Glutamatergic neuron (in vitro differentiated cells): ENCODE results near the gene PLAC1. TPM values are rescaled to one million over a fixed set of nuclear protein-coding genes. Genes with fewer than 3 reads are reported as not detected.

Experiments used
- DNase-seq: peaks from one replicate; pipeline ENCODE4 v3.0.0; 2022
- H3K27ac Mint-ChIP-seq: one replicate; pipeline ENCODE4 v1.8.0; 2020; ENCODE audit warnings: mild to moderate bottlenecking, mixed read lengths, inconsistent platforms; ENCODE audit not compliant: unreplicated experiment
- H3K27me3 Mint-ChIP-seq: one replicate; pipeline ENCODE4 v1.8.0; 2020; ENCODE audit warnings: mild to moderate bottlenecking, moderate library complexity, mixed read lengths, inconsistent platforms; ENCODE audit not compliant: unreplicated experiment
- H3K36me3 Mint-ChIP-seq: one replicate; pipeline ENCODE4 v1.8.0; 2020; ENCODE audit warnings: mild to moderate bottlenecking, mixed read lengths, inconsistent platforms; ENCODE audit not compliant: unreplicated experiment
- H3K4me1 Mint-ChIP-seq: one replicate; pipeline ENCODE4 v1.8.0; 2020; ENCODE audit warnings: mild to moderate bottlenecking, low read depth, mixed read lengths, inconsistent platforms; ENCODE audit not compliant: unreplicated experiment
- H3K4me3 Mint-ChIP-seq: one replicate; pipeline ENCODE4 v1.8.0; 2020; ENCODE audit warnings: mild to moderate bottlenecking, mixed read lengths, inconsistent platforms; ENCODE audit not compliant: unreplicated experiment
- H3K9me3 Mint-ChIP-seq: one replicate; pipeline ENCODE4 v1.8.0; 2020; ENCODE audit warnings: mild to moderate bottlenecking, moderate library complexity, mixed read lengths, inconsistent platforms; ENCODE audit not compliant: unreplicated experiment
- CTCF ChIP-seq: fragments of 200-600 bp; sonication (generic); IDR thresholded peaks from one replicate; pipeline ENCODE4 v1.5.0; 2021; ENCODE audit not compliant: partially characterized antibody, unreplicated experiment
- total RNA-seq: library from RNA; stranded (reverse); fragmentation: NEBNext Ultra II Directional; extraction: Animal tissue kit (Norgen Biotek cat#: 25700); gene quantifications from one replicate; pipeline ENCODE4 v1.2.1, GENCODE V29; 2021; ENCODE audit not compliant: unreplicated experiment

PLAC1 gene
- total RNA-seq, 1 donor from 2014 or later, result not detected

DNA sequence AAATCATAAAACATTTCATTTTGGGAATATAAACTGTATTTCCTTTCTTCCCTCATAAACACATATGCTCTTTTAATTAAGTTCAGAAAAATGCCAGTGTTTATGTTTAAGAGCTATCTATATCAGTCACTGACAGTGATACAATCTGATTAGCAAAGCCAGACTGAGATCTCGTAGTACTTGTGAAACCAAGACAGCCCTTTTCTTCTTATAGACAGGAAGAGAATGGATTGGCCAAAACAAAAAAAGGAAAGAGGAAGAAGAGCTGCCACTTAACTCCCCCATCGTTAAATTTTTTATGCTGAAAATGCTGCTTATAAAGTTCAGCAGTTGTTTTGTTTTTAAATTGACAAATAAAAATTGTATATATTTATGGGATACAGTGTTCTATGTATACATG, 87.4 kb downstream of the PLAC1 start:
- DNase-seq, result no peak
- Mint-ChIP-seq H3K27me3 (no peaks in the 10 kb centered on the region), H3K36me3 (no peaks in the 10 kb centered on the region), H3K9me3 (no peaks in the 10 kb centered on the region), H3K27ac (no peak overlapping the region), H3K4me3 (no peak overlapping the region), H3K4me1 (no peaks in the 10 kb centered on the region)
- TF ChIP-seq CTCF, result no peak

DNA sequence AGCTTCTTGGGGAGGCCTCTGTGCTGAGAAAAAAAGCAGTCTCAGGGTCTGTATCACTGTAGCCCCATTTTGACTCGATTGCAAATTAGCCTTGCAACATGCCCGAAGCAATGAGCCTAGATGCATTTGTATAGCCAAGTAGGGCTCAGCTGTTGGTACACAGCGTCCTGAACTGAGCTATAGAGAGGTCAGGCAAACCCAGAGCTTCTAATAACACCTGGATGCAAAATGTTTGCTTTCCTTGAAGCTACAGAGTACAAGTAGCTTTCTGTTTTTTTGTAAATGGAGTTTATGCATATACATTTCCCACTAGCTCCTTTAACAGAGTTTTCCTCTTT, 87.8 kb downstream of the PLAC1 start:
- H3K27ac Mint-ChIP-seq, result no peak overlapping the region
- H3K36me3 Mint-ChIP-seq, result no peaks in the 10 kb centered on the region
- peaks cover under 1% of the 10 kb centered on the region for H3K27me3 Mint-ChIP-seq
- no peak for TF ChIP-seq CTCF
- no peaks in the 10 kb centered on the region for H3K9me3 Mint-ChIP-seq
- no peak for DNase-seq
- H3K4me1 Mint-ChIP-seq, result no peaks in the 10 kb centered on the region
- H3K4me3 Mint-ChIP-seq, result no peak overlapping the region

GRCh38 chrX:134569306-134569705, 89.0 kb downstream of the PLAC1 start:
- H3K4me1 Mint-ChIP-seq, result no peaks in the 10 kb centered on the region
- H3K27ac Mint-ChIP-seq, result no peak overlapping the region
- H3K9me3 Mint-ChIP-seq, result no peaks in the 10 kb centered on the region
- no peak for DNase-seq
- peaks cover 1% of the 10 kb centered on the region for H3K27me3 Mint-ChIP-seq
- H3K36me3 Mint-ChIP-seq, result no peaks in the 10 kb centered on the region
- TF ChIP-seq CTCF, result no peak
- H3K4me3 Mint-ChIP-seq, result no peak overlapping the region

DNA sequence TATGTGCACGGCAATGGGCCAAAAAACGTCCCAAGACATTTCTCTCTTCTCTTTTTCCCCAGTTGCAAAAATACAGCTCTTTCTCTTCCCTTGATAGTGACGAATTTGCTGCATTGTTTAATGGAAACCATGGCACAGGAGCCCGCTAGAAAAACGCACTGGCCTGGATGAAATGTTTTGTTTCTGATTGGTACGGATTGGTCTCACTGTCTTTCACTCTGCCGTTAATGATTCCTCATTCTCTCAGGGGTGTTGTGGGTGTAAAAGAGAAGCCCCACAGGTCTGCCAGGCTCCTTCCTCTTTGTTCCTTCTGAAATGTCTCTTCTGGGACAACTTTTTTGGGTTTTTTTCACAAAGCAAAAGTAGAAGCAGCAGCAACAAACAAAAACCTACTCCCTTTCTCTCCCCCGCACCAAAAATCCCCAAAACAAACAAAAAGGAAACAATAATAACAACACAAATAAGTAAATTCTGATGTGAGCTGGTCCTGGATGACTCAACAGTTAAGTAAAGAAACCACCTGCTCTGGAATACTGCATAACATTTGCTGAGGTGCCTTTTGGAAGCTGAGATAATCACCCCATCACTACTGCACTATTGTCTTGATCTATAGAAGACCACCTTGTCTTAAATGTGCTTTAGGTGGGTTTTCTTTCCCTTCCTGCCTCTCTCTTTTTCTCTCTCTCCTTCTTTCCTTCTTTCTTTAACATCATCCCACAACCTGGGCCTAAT, 89.8 kb downstream of the PLAC1 start:
- peaks cover 1% of the 10 kb centered on the region for H3K27me3 Mint-ChIP-seq
- TF ChIP-seq CTCF, result no peak
- DNase-seq, result no peak

DNA sequence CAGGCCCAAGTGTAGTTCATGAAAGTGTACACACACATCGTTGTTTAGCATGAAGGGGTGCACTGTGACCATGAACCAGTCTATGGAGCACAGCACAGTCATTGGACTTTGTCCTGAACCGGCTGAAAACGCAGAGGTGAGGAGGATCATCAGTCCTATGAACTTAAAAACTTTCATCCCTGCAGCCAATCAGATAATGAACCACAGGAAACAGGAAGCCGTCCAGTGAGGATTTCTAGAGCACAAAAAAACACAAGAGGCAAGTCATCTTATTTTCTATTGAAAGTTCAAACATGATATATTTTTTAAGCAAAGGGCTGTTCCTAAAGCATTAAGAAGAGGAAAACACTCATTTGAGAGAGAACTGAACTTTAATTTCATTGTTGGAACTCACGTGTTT, 91.8 kb downstream of the PLAC1 start:
- Mint-ChIP-seq H3K4me3 (no peak overlapping the region), H3K4me1 (no peaks in the 10 kb centered on the region), H3K27ac (no peak overlapping the region), H3K36me3 (no peaks in the 10 kb centered on the region), H3K27me3 (peaks cover 3% of the 10 kb centered on the region), H3K9me3 (peaks cover 1% of the 10 kb centered on the region)
- no peak for TF ChIP-seq CTCF
- DNase-seq, result no peak

More for the DNA sequence above, 89.8 kb downstream of the PLAC1 start:
- Mint-ChIP-seq H3K27ac (no peak overlapping the region), H3K4me1 (no peaks in the 10 kb centered on the region), H3K9me3 (peaks cover under 1% of the 10 kb centered on the region), H3K4me3 (no peak overlapping the region), H3K36me3 (no peaks in the 10 kb centered on the region)
